GM10266 (cell line): Measurements from ENCODE around the gene SLC4A2.

Source experiments
- DNase-seq: peaks from one replicate; pipeline ENCODE4 v3.0.0; 2012; ENCODE audit errors: extremely low spot score
- TF ChIP-seq, protein P1 (sequence below): IDR thresholded peaks from 2 replicates; pipeline ENCODE4 v1.5.1; 2012; ENCODE audit warnings: mild to moderate bottlenecking, low read depth; ENCODE audit not compliant: control insufficient read depth, insufficient read depth; ENCODE audit errors: missing control alignments

SLC4A2 gene

DNA sequence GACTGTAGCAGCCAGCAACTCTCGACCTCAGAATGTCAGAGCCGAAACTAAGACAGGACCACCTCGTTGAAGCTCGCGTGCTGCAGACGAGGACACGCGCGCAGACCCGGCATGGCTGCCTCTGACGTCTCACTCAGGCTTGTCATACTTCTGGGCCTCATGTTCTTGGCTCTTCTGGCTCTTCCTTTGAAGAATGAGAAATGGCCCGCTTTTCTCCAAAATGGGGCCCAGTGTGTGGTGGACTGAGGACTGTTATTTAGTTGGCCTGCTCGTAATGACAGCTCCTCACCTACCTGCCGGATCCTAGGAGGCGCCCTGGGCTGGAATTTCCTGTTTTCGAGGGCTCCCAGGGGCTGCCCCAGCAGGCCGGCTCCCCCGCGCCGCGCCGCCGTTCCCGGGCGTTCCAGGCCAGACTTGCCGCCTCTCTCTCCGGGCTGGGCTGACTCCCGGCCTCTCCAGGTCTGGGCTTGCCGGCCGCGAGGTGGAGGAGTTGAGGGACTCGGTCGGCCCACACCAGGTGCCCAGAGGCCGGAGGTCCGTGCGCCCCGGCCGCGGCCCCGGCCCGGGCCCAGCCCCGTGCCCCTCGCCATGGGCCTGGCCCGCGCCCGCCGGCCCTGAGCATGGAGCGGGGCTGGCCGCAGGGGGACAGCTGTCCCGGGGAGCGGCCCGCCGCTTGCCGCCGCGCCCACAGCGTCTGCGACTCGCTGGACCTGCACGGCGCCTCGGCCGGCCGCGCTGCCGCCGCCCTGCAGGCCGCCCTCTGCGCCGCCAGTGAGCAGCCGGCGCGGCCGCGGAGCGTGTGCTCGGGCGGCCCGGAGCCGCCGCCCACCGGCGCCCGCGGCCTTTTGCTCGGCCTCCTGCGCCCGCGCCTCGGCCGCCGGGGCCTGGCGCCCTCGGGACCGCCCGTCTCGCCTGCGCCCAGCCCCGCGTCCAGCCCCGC lies 55.0 kb downstream of the SLC4A2 start:
- TF ChIP-seq, protein P1, sequence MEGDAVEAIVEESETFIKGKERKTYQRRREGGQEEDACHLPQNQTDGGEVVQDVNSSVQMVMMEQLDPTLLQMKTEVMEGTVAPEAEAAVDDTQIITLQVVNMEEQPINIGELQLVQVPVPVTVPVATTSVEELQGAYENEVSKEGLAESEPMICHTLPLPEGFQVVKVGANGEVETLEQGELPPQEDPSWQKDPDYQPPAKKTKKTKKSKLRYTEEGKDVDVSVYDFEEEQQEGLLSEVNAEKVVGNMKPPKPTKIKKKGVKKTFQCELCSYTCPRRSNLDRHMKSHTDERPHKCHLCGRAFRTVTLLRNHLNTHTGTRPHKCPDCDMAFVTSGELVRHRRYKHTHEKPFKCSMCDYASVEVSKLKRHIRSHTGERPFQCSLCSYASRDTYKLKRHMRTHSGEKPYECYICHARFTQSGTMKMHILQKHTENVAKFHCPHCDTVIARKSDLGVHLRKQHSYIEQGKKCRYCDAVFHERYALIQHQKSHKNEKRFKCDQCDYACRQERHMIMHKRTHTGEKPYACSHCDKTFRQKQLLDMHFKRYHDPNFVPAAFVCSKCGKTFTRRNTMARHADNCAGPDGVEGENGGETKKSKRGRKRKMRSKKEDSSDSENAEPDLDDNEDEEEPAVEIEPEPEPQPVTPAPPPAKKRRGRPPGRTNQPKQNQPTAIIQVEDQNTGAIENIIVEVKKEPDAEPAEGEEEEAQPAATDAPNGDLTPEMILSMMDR, result no peak
- no peak for DNase-seq

DNA sequence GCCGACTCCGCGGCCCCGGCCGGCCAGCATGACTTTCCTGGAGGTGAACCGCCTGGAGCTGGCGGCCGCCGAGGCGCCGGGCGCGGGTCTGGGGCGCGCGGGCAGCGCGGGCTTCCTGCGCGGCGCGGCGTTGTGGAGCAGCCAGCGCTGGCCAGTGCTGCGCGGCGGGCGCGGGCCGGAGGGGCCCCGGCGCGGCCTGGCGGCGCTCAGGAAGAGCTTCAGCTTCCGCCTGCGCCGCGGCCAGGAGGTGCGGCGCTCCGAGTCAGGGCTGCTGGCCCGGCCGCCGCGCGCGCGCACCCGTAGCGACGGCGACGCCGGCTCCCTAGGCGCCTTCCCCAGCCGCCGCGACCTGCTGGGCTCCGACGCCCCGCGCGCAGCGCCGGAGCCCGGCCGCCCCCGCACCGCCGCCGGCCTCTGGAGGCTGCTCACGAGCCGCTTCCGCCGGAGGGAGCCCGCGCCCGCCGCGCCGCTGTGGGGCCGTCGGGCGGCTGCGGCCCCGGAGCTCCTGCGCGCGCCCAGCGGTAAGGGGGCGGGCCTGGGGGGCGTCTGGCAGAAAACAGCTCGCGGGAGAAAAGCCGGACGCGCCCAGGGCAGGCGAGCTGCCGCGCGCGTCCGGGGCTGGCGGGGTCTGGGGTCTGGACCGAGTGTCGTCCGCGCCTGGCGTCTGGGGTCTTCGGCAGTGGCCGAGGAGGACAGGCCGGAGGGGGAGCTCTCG lies 55.9 kb downstream of the SLC4A2 start:
- TF ChIP-seq, protein P1, result no peak
- DNase-seq, result peak; percentile 77

DNA sequence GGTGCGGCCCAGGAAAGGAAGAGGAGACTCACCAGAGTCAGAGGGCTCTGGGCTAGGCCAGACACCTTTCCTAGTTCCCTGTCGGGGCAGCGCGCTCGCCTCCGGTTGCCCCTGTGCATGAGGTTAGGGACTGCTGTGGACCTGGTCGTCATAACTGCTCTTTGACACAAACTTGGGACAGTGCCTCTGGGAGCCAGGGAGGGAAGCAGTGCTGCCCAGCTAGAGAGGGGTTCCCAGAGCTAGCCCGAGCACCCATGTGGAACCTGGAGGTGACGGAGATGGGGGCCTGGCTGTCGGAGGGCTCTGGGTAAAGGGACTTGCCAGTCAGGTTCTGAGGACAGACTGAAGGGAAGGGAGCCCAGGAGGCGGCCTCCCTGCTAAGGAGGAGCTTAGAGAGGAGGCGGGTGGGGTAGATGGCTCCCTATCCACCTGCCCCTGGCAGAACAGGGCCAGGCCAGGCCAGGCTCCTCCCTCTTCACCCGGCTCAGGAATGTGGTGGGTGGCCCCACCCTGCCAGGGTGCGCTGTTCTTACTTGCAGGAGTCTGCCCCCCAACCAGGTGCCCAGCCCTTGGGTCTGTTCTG lies 56.5 kb downstream of the SLC4A2 start:
- no peak for DNase-seq
- TF ChIP-seq, protein P1, result no peak

DNA sequence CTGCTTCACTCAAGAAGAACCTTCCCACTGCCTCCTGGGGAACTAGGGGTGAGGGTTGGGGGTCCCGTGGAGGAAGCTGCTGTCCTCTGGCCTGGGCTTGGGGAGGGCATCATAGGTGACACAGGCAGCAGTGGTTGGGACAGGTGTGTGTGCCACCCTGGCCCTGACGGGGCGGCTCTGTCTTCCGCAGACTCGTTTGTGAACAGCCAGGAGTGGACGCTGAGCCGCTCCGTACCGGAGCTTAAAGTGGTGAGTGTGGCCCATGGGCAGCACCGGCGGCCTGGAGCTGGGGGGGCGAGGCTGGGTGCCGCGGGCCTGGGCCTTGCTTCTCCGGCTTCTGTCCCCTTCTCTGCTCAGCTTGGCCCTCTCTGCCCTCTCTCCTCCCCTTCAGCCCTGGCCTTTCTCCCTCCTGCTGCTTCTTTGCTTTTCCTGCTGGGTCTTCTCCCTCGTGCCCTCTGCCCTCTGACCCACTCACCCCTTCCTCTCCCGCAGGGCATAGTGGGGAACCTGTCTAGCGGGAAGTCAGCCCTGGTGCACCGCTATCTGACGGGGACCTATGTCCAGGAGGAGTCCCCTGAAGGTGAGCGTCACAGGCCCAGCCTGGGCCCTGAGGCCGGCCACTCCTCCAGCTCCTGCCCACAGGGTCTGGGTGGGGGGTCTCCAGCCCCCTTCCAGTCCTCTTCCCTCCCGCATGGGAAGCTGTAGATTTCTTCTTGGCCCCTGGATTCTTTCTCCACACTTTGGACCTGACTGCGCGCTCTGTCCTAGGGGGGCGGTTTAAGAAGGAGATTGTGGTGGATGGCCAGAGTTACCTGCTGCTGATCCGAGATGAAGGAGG lies 57.4 kb downstream of the SLC4A2 start:
- TF ChIP-seq, protein P1, result no peak
- no peak for DNase-seq

DNA sequence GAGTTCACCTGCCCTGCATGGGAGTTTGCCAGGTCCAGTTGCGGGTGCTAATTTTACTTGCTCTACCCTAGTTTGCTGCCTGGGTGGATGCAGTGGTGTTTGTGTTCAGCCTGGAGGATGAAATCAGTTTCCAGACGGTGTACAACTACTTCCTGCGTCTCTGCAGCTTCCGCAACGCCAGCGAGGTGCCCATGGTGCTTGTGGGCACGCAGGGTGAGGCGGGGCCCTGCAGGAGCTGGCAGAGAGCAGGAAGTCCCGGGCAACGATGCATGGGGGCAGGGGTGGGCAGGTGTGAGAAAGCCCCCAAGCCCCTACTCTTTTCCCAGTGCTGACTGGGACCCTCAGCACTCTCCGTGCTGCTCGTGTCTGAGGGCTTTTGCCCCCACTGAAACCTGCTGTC lies 58.2 kb downstream of the SLC4A2 start:
- no peak for DNase-seq
- TF ChIP-seq, protein P1, result no peak

DNA sequence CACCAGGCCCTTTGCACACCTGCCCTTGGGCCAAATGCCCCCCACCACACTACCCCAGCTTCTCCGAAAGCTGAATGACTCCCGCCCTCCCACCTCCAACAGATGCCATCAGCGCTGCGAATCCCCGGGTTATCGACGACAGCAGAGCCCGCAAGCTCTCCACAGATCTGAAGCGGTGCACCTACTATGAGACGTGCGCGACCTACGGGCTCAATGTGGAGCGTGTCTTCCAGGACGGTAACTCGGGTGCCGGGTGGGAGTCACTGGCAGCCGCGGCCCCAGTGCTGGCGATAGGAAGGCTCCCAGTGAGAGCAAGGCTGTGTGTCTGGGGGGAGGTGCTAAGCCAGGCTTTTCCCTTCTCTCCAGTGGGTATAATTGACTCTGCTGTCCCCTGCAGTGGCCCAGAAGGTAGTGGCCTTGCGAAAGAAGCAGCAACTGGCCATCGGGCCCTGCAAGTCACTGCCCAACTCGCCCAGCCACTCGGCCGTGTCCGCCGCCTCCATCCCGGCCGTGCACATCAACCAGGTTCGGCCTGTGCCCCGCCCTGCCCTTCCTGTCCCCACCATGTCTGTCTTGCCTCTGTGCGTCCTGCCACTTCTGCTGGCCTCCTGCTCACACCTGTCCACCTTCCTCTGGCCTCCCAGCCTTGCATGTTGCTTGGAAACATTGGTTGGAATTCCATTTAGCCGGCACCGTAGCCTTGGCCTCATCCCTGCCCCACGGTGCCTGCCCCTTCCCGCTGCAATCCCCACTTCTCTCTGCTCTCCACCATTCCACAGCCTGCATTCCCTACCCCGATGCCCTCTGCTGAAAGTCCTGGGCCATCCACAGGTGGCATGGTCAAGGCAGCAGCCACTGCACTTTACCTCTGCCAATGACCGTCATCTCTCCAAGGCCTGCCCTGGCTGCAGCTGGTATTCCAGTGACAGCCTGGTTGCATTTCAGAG lies 59.0 kb downstream of the SLC4A2 start:
- DNase-seq, result no peak
- TF ChIP-seq, protein P1, result no peak
